ENCODE measurements around the gene ABLIM3.

- no peak for TF ChIP-seq STAG1 (CRISPR knock-in tag; IDR thresholded peaks at IDR 0.05; ENCODE audit: borderline replicate concordance)
- no peak for TF ChIP-seq HDAC2 (IDR thresholded peaks at IDR 0.05)
- TF ChIP-seq, protein P1, sequence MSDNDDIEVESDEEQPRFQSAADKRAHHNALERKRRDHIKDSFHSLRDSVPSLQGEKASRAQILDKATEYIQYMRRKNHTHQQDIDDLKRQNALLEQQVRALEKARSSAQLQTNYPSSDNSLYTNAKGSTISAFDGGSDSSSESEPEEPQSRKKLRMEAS (CRISPR knock-in tag; IDR thresholded peaks at IDR 0.05): no peak
- TF ChIP-seq GABPA (tag; conservative IDR thresholded peaks at IDR 0.05; ENCODE audit: low read depth): no peak
- TF ChIP-seq E2F3 (CRISPR knock-in tag; IDR thresholded peaks at IDR 0.05): no peak
- no peak for TF ChIP-seq CREB1 (IDR thresholded peaks at IDR 0.05)
- TF ChIP-seq CREB1 (CRISPR knock-in tag; IDR thresholded peaks at IDR 0.05): no peak
- TF ChIP-seq MLX (CRISPR knock-in tag; conservative IDR thresholded peaks at IDR 0.05): no peak
- no peak for TF ChIP-seq ZNF24 (IDR thresholded peaks at IDR 0.05)
- TF ChIP-seq, protein P2, sequence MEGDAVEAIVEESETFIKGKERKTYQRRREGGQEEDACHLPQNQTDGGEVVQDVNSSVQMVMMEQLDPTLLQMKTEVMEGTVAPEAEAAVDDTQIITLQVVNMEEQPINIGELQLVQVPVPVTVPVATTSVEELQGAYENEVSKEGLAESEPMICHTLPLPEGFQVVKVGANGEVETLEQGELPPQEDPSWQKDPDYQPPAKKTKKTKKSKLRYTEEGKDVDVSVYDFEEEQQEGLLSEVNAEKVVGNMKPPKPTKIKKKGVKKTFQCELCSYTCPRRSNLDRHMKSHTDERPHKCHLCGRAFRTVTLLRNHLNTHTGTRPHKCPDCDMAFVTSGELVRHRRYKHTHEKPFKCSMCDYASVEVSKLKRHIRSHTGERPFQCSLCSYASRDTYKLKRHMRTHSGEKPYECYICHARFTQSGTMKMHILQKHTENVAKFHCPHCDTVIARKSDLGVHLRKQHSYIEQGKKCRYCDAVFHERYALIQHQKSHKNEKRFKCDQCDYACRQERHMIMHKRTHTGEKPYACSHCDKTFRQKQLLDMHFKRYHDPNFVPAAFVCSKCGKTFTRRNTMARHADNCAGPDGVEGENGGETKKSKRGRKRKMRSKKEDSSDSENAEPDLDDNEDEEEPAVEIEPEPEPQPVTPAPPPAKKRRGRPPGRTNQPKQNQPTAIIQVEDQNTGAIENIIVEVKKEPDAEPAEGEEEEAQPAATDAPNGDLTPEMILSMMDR (IDR thresholded peaks at IDR 0.05 in 2 of 3, conservative IDR thresholded peaks at IDR 0.05 in 1 of 3; ENCODE audit: insufficient read depth in 2 of 3, low read depth in 1 of 3, low read length in 3 of 3): no peak
- TF ChIP-seq RBM39 (optimal IDR thresholded peaks at IDR 0.05; ENCODE audit: low read depth, low read length): no peak
- no peak for TF ChIP-seq SMARCE1 (IDR thresholded peaks at IDR 0.05)
- no peak for TF ChIP-seq MYBL2 (IDR thresholded peaks at IDR 0.05; ENCODE audit: low read depth)
- no peak for TF ChIP-seq MYBL2 (CRISPR knock-in tag; IDR thresholded peaks at IDR 0.05; ENCODE audit: borderline replicate concordance)
Measured at GRCh38 chr5:149297340-149298025, 156.2 kb downstream of the ABLIM3 start.

Data from K562 (cell line).